ENCODE measurements around the gene ALDH3B2.

The ALDH3B2 gene

GRCh38 chr11:67694875-67695555 lies 20.6 kb upstream of the ALDH3B2 start:
- H3K4me3 ChIP-seq (replicated peaks; ENCODE audit: insufficient read depth, low read length): no peak overlapping the region
- H3K27me3 ChIP-seq (ENCODE audit: insufficient read depth, poor library complexity, severe bottlenecking): no peaks in the 10 kb centered on the region
- TF ChIP-seq CTCF (IDR thresholded peaks at IDR 0.05; ENCODE audit: insufficient read depth, low read length): no peak
- TF ChIP-seq SPI1 (IDR thresholded peaks at IDR 0.05; ENCODE audit: borderline replicate concordance, low read depth): no peak
- TF ChIP-seq POLR2AphosphoS5 (IDR thresholded peaks at IDR 0.05; ENCODE audit: low read depth): no peak
- TF ChIP-seq REST (IDR thresholded peaks at IDR 0.05; ENCODE audit: insufficient replicate concordance, low read depth): no peak
- TF ChIP-seq GABPA (IDR thresholded peaks at IDR 0.05; ENCODE audit: low read depth): no peak
- no peak for DNase-seq (ENCODE audit: low read depth in 1 of 2, low spot score in 1 of 2)
- no peak overlapping the region for H3K27ac ChIP-seq (replicated peaks)

- TF ChIP-seq CTCF (IDR thresholded peaks at IDR 0.05; ENCODE audit: insufficient read depth, low read length): no peak
- no peak for TF ChIP-seq POLR2AphosphoS5 (IDR thresholded peaks at IDR 0.05; ENCODE audit: low read depth)
- TF ChIP-seq REST (IDR thresholded peaks at IDR 0.05; ENCODE audit: insufficient replicate concordance, low read depth): no peak
- TF ChIP-seq GABPA (IDR thresholded peaks at IDR 0.05; ENCODE audit: low read depth): no peak
- TF ChIP-seq SPI1 (IDR thresholded peaks at IDR 0.05; ENCODE audit: borderline replicate concordance, low read depth): no peak
- H3K27ac ChIP-seq (replicated peaks): no peak overlapping the region
- no peak overlapping the region for H3K4me3 ChIP-seq (replicated peaks; ENCODE audit: insufficient read depth, low read length)
- DNase-seq (ENCODE audit: low read depth in 1 of 2, low spot score in 1 of 2): peak in 1 of 2 experiments; percentile 9
- no peaks in the 10 kb centered on the region for H3K27me3 ChIP-seq (ENCODE audit: insufficient read depth, poor library complexity, severe bottlenecking)
Measured at GRCh38 chr11:67691149-67691548, 16.7 kb upstream of the ALDH3B2 start.

- Histone ChIP-seq H3K27me3 (ENCODE audit: insufficient read depth, poor library complexity, severe bottlenecking) (no peaks in the 10 kb centered on the region), H3K27ac (replicated peaks) (no peak overlapping the region), H3K4me3 (replicated peaks; ENCODE audit: insufficient read depth, low read length) (no peak overlapping the region)
- no peak for DNase-seq (ENCODE audit: low read depth in 1 of 2, low spot score in 1 of 2)
- TF ChIP-seq GABPA (IDR thresholded peaks at IDR 0.05; ENCODE audit: low read depth) (no peak), POLR2AphosphoS5 (IDR thresholded peaks at IDR 0.05; ENCODE audit: low read depth) (no peak), CTCF (IDR thresholded peaks at IDR 0.05; ENCODE audit: insufficient read depth, low read length) (no peak), SPI1 (IDR thresholded peaks at IDR 0.05; ENCODE audit: borderline replicate concordance, low read depth) (no peak), REST (IDR thresholded peaks at IDR 0.05; ENCODE audit: insufficient replicate concordance, low read depth) (no peak)
Measured at GRCh38 chr11:67689178-67689577, 14.8 kb upstream of the ALDH3B2 start.
